Keratinocyte (primary cell): Measurements from ENCODE around the gene APCDD1L.

Experiments used
- EZH2 ChIP-seq: IDR thresholded peaks from one replicate; pipeline ENCODE4 v1.6.1; 2012; ENCODE audit warnings: inconsistent platforms, mild to moderate bottlenecking, low read length, moderate library complexity
- TF ChIP-seq, protein P1 (sequence below), 3 experiments: IDR thresholded peaks in 1 of 3; conservative IDR thresholded peaks in 1 of 3; optimal IDR thresholded peaks in 1 of 3; 2 replicates in 2 of 3; 3 replicates in 1 of 3; pipeline versions ENCODE3 to v1.5.1; 2011; ENCODE audit warnings: low read length in 3 of 3, mild to moderate bottlenecking in 3 of 3, moderate library complexity in 2 of 3, control low read depth in 1 of 3, inconsistent platforms in 1 of 3; ENCODE audit not compliant: insufficient read depth in 2 of 3; ENCODE audit errors: extremely low read depth in 1 of 3

DNA sequence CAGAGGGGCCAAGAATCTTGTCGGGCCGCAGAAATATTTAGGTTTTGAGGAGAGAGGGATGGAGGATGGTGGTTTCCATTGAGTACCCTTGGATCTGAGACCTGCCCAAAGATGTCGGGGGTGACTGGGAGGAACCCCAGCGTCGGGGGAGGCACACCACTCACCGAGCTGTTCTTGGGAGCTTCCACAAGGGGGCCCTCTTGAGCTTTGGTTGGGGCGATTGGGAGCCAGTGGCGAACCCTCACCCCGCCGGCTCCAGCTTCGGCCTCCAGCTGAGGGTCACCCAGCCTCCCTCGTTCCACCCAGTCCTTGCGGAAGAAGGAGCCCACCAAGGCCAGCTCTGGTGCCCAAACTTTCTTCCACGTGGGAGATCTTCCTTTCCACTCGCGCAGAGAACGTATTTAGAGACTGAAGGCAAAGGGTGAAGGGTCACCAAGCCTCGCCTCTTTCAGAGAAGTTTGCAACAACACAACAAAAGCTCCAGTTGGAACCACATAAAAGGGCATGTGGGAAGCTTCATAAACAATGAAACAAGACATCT lies 33.6 kb downstream of the APCDD1L start:
- TF ChIP-seq, protein P1, sequence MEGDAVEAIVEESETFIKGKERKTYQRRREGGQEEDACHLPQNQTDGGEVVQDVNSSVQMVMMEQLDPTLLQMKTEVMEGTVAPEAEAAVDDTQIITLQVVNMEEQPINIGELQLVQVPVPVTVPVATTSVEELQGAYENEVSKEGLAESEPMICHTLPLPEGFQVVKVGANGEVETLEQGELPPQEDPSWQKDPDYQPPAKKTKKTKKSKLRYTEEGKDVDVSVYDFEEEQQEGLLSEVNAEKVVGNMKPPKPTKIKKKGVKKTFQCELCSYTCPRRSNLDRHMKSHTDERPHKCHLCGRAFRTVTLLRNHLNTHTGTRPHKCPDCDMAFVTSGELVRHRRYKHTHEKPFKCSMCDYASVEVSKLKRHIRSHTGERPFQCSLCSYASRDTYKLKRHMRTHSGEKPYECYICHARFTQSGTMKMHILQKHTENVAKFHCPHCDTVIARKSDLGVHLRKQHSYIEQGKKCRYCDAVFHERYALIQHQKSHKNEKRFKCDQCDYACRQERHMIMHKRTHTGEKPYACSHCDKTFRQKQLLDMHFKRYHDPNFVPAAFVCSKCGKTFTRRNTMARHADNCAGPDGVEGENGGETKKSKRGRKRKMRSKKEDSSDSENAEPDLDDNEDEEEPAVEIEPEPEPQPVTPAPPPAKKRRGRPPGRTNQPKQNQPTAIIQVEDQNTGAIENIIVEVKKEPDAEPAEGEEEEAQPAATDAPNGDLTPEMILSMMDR (optimal IDR thresholded peaks at IDR 0.05 in 1 of 3, IDR thresholded peaks at IDR 0.05 in 1 of 3, conservative IDR thresholded peaks at IDR 0.05 in 1 of 3; ENCODE audit: extremely low read depth in 1 of 3, insufficient read depth in 2 of 3, low read length in 3 of 3): peak; percentile 59 to 73 (median 66)
- TF ChIP-seq EZH2: no peak
